SK-N-MC (cell line): Measurements from ENCODE around the gene RANBP9.

ENCODE experiments used
- EZH2 ChIP-seq: fragments of 200-600 bp; sonication (generic); IDR thresholded peaks from one replicate; pipeline ENCODE4 v1.6.1; 2017; ENCODE audit warnings: antibody characterized with exemption
- POLR2AphosphoS5 ChIP-seq: IDR thresholded peaks from 2 replicates; pipeline ENCODE4 v1.6.1; 2012; ENCODE audit warnings: mild to moderate bottlenecking, low read depth, low read length, borderline replicate concordance

DNA sequence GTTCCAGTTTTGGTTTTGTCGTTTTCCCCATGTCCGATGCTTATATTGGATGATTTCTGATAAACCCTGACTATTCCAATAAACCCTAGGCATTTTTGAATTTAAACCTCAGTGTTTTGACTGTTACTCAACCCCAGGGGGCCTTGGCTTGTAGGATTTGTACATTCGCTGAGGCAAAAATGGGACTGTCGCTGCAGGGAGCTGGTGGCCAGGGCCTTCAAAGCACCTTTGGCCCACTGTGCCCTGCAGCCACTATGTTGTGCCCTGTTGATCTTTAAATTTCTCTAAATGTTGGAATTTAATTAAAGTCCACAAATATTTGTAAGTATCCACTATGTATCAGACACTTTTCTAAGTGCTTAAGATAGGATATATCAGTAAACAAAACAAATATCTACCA is 106.0 kb downstream of the RANBP9 start:
- TF ChIP-seq EZH2, result no peak
- no peak for TF ChIP-seq POLR2AphosphoS5
